OCI-LY3 (cell line): Measurements from ENCODE around the gene MS4A8.
A peak's percentile ranks its signal among the peaks of the same experiment; 100 is the strongest.
"Not testable (repeated sequence)": the region's sequence is repeated elsewhere in the genome, so short reads cannot be mapped to it uniquely, and the experiment has no call there.

Experiments
- H2AFZ ChIP-seq: fragments of 200-600, 300-600 bp; shearing (Covaris generic); 2 replicates; pipeline ENCODE4 v1.6.0; 2014; ENCODE audit warnings: antibody characterized with exemption, low read depth, low read length
- H3K27ac ChIP-seq: fragments of 200-600, 300-600 bp; sonication (generic); 2 replicates; pipeline ENCODE4 v1.5.1; 2014; ENCODE audit warnings: mild to moderate bottlenecking, low read length, moderate library complexity, mixed read lengths
- H3K27me3 ChIP-seq: fragments of 200-600, 300-600 bp; sonication (generic); 2 replicates; pipeline ENCODE4 v1.6.1; 2014; ENCODE audit warnings: low read depth, low read length, mixed read lengths
- H3K36me3 ChIP-seq: fragments of 200-600, 300-600 bp; sonication (generic); replicated peaks from 2 replicates; pipeline ENCODE3; 2014; ENCODE audit warnings: low read depth, low read length, mixed read lengths
- H3K4me1 ChIP-seq: fragments of 300-600, 200-600 bp; sonication (generic); 2 replicates; pipeline ENCODE4 v1.6.1; 2014; ENCODE audit warnings: low read length, mixed read lengths
- H3K4me2 ChIP-seq: fragments of 200-600, 300-600 bp; sonication (generic); 2 replicates; pipeline ENCODE4 v1.6.1; 2014; ENCODE audit warnings: low read length, mixed read lengths
- H3K4me3 ChIP-seq: fragments of 300-600, 200-600 bp; sonication (generic); 2 replicates; pipeline ENCODE4 v1.5.1; 2014; ENCODE audit warnings: antibody characterized with exemption, mild to moderate bottlenecking, low read length, moderate library complexity
- H3K79me2 ChIP-seq: fragments of 300-600, 200-600 bp; shearing (Covaris generic); 2 replicates; pipeline ENCODE4 v1.6.1; 2014; ENCODE audit warnings: mild to moderate bottlenecking, low read length, mixed read lengths
- H3K9ac ChIP-seq: fragments of 300-600, 200-600 bp; shearing (Covaris generic); 2 replicates; pipeline ENCODE4 v1.6.0; 2014; ENCODE audit warnings: mild to moderate bottlenecking, low read length, moderate library complexity
- H3K9me3 ChIP-seq: fragments of 200-600, 300-600 bp; shearing (Covaris generic); 2 replicates; pipeline ENCODE4 v1.6.1; 2014; ENCODE audit warnings: low read length, mixed read lengths; ENCODE audit not compliant: insufficient read depth
- H4K20me1 ChIP-seq: fragments of 200-600, 300-600 bp; sonication (generic); 2 replicates; pipeline ENCODE4 v1.6.1; 2016; ENCODE audit warnings: low read length, mixed read lengths; ENCODE audit not compliant: insufficient read depth
- EZH2phosphoT487 ChIP-seq: fragments of 200-600 bp; shearing (Covaris generic); IDR thresholded peaks from 2 replicates; pipeline ENCODE4 v1.6.1; 2018; ENCODE audit warnings: antibody characterized with exemption, mixed run types, low read depth
- TF ChIP-seq, protein P1 (sequence below): fragments of 200-600, 300-600 bp; sonication (generic); IDR thresholded peaks from 2 replicates; pipeline ENCODE4 v1.5.1; 2014; ENCODE audit warnings: antibody characterized with exemption, low read length, low read depth

The MS4A8 gene, protein sequence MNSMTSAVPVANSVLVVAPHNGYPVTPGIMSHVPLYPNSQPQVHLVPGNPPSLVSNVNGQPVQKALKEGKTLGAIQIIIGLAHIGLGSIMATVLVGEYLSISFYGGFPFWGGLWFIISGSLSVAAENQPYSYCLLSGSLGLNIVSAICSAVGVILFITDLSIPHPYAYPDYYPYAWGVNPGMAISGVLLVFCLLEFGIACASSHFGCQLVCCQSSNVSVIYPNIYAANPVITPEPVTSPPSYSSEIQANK

DNA sequence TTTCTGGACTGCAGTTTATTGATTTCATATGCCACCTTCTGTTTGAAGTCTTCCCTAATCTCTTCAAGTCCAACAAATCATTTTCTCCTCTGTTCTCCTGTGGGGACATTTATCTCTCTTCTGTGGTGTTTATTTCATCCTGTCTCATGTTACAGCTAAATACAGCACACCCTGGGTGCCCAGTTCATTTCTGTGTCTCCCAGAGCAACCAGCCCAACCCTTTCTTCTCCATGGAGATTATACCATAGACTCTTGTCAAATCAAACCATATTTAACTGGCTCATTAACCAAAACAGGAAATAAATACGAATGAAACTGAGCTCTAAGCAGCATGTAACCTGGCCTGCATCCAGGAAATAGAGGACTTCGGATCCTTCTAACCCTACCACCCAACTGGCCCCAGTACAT is at the start of gene MS4A8:
TSS of gene MS4A8 (plus strand) at position 329 of the 408 bp plus-strand sequence. CDS start 1,249 bp downstream, outside the sequence.
- TF ChIP-seq, protein P1, sequence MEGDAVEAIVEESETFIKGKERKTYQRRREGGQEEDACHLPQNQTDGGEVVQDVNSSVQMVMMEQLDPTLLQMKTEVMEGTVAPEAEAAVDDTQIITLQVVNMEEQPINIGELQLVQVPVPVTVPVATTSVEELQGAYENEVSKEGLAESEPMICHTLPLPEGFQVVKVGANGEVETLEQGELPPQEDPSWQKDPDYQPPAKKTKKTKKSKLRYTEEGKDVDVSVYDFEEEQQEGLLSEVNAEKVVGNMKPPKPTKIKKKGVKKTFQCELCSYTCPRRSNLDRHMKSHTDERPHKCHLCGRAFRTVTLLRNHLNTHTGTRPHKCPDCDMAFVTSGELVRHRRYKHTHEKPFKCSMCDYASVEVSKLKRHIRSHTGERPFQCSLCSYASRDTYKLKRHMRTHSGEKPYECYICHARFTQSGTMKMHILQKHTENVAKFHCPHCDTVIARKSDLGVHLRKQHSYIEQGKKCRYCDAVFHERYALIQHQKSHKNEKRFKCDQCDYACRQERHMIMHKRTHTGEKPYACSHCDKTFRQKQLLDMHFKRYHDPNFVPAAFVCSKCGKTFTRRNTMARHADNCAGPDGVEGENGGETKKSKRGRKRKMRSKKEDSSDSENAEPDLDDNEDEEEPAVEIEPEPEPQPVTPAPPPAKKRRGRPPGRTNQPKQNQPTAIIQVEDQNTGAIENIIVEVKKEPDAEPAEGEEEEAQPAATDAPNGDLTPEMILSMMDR = no peak; the same call in 1 of the 2 replicates
- no peak for TF ChIP-seq EZH2phosphoT487
- H3K4me3 ChIP-seq = no peak within 1 kb of the TSS
- no peaks in the 10 kb centered on the region for H3K36me3 ChIP-seq
- no peak within 1 kb of the TSS for H3K27ac ChIP-seq
- H2AFZ ChIP-seq = no peak within 1 kb of the TSS
- 0 out of 2 replicates have a peak, but pooled peaks cover 3% of the 10 kb centered on the region for H3K27me3 ChIP-seq
- H3K9ac ChIP-seq = no peak within 1 kb of the TSS
- H3K79me2 ChIP-seq = no peaks in the 10 kb centered on the region
- H3K4me2 ChIP-seq = no peak within 1 kb of the TSS
- H3K9me3 ChIP-seq = no peaks in the 10 kb centered on the region
- no peaks in the 10 kb centered on the region for H4K20me1 ChIP-seq
- H3K4me1 ChIP-seq = peaks cover 3% of the 10 kb centered on the region; the same call in 1 of the 2 replicates

DNA sequence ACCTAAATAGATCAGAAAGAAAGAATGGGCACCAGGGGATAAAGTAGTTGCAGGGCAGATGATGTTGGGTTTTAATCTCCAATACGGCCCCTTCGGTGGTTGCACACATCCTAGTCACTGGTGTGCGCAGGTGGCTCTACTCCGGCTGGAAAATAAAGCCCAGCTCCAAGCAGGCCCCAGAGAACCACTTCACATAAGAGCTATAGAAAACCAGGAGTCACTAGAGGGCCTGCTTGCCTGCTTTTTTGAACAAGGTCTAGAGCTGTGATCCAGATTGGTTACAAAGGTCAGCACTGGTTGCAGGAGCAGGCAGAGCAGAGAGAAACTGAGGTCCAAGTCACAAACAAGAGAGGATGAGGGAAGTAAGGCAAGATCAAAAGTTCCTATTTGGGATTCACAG is 41.5 kb upstream of the MS4A8 start:
- no peak overlapping the region for H3K4me3 ChIP-seq
- H3K9me3 ChIP-seq = no peaks in the 10 kb centered on the region
- TF ChIP-seq, protein P1 = peak; percentile 35
- no peak for TF ChIP-seq EZH2phosphoT487
- H4K20me1 ChIP-seq = no peaks in the 10 kb centered on the region
- no peak overlapping the region for H3K27ac ChIP-seq
- H3K79me2 ChIP-seq = no peaks in the 10 kb centered on the region
- no peak overlapping the region for H3K4me2 ChIP-seq
- H3K27me3 ChIP-seq = no peaks in the 10 kb centered on the region
- no peaks in the 10 kb centered on the region for H3K36me3 ChIP-seq
- no peaks in the 10 kb centered on the region for H3K4me1 ChIP-seq
- no peak overlapping the region for H3K9ac ChIP-seq
- no peak overlapping the region for H2AFZ ChIP-seq

DNA sequence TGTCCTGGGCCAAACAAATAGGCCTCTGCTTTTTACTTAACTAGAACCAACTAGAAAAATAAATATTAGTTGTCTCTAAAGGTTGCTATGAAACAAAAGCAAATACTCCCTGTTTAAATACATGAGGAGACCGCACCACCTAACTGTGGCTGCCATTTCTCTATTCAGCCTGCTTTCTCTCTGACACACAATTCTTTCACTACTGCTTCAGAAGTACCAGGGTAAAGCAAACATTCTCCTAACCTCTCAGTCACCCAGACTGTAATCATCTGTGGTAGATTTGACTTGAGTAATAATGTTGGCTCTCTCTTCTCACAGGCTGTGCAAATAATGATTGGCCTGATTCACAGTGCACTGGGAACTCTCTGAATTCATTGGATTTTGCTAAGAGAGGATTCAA is 41.0 kb upstream of the MS4A8 start:
- Histone ChIP-seq H3K36me3 (no peaks in the 10 kb centered on the region), H3K9me3 (no peaks in the 10 kb centered on the region), H2AFZ (no peak overlapping the region), H3K27me3 (no peaks in the 10 kb centered on the region), H3K27ac (no peak overlapping the region), H3K4me1 (no peaks in the 10 kb centered on the region), H3K4me3 (no peak overlapping the region), H3K4me2 (no peak overlapping the region), H3K9ac (no peak overlapping the region), H4K20me1 (no peaks in the 10 kb centered on the region), H3K79me2 (no peaks in the 10 kb centered on the region)
- no peak for TF ChIP-seq EZH2phosphoT487
- TF ChIP-seq, protein P1 = no peak

DNA sequence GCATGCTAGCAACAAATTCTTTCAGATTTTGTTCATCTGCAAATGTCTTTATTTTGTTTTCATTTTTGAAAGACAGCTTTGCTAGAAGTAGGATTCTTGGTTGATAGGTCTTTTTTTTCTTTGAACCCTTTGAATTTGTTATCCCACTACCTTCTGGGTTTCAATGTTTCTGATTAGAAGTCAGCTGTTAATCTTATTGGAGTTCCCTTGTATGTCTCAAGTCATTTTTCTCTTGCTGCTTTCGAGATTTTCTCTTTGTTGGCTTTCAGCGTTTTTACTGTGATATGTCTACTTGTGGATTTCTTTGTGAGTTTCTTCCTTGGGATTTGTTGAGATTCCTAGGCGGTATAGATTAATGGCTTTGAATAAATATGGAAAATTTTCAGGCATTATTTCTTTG is 27.2 kb upstream of the MS4A8 start:
- H4K20me1 ChIP-seq = no peaks in the 10 kb centered on the region
- no peak overlapping the region for H3K27ac ChIP-seq
- H3K36me3 ChIP-seq = no peaks in the 10 kb centered on the region
- H3K4me1 ChIP-seq = no peaks in the 10 kb centered on the region
- no peak overlapping the region for H3K4me3 ChIP-seq
- peaks cover 29% of the 10 kb centered on the region for H3K9me3 ChIP-seq
- TF ChIP-seq, protein P1 = no peak
- no peak for TF ChIP-seq EZH2phosphoT487
- no peak overlapping the region for H3K9ac ChIP-seq
- H3K27me3 ChIP-seq = no peaks in the 10 kb centered on the region
- H3K4me2 ChIP-seq = no peak overlapping the region
- no peaks in the 10 kb centered on the region for H3K79me2 ChIP-seq
- H2AFZ ChIP-seq = no peak overlapping the region

DNA sequence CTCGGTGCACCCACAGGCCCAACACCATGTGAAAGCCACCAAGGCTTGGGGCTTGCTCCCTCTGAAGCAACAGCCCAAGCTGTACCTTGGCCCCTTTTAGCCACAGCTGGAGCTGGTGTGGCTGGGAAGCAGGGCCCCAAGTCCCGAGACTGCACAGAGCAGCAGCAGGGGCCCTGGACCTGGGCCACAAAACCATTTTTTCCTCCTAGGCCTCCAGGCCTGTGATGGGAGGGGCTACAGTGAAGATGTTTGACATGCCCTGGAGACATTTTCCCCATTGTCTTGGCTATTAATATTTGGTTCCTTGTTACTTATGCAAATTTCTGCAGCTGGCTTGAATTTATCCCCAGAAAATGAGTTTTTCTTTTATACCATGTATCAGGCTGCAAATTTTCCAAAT is 21.2 kb upstream of the MS4A8 start:
- not testable (repeated sequence) for H3K27me3 ChIP-seq
- peaks cover 45% of the 10 kb centered on the region for H3K9me3 ChIP-seq
- H3K36me3 ChIP-seq = peaks cover 11% of the 10 kb centered on the region

More for the DNA sequence above, 21.2 kb upstream of the MS4A8 start:
- H3K4me2 ChIP-seq, H4K20me1 ChIP-seq, H3K4me1 ChIP-seq, H2AFZ ChIP-seq, H3K4me3 ChIP-seq, H3K27ac ChIP-seq, H3K9ac ChIP-seq, H3K79me2 ChIP-seq: not testable (repeated sequence)
